Body of pancreas (tissue), 4 donors: ENCODE data around the gene CCDC83.

Source experiments
- POLR2A ChIP-seq, 3 donors: fragments of 450-650 bp; IDR thresholded peaks; one replicate each; pipeline ENCODE4 v1.6.1; 2016; ENCODE audit warnings: antibody characterized with exemption in 3 of 3, mild to moderate bottlenecking in 2 of 3
- TF ChIP-seq, protein P1 (sequence below), 7 experiments: fragments of 450-650 bp in 4 of 7; fragments of 200-600 bp in 3 of 7; sonication (generic) in 3 of 7; IDR thresholded peaks; one replicate each; pipeline ENCODE4 v1.5.1; 2016 to 2019; ENCODE audit warnings: antibody characterized with exemption in 7 of 7

DNA sequence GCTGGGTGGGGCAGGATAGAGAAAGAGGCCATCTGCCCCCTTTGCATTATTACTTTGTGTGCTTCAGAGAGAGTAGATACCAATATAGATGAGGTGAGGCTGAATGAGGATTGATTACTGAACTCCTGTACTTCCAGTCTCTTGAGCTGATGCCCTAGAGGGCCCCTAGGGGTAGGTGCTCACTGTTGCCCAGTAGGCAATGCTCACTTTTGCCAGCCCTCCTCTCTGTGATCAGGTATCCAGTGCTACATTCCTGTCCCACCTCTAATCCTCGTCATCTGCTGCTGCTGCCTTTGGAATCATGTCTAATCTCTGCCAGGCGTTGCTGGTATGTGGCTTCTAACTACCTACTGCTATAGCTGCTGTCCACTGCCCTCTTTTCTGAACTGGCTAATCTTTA lies 57.2 kb downstream of the CCDC83 start:
- TF ChIP-seq, protein P1, sequence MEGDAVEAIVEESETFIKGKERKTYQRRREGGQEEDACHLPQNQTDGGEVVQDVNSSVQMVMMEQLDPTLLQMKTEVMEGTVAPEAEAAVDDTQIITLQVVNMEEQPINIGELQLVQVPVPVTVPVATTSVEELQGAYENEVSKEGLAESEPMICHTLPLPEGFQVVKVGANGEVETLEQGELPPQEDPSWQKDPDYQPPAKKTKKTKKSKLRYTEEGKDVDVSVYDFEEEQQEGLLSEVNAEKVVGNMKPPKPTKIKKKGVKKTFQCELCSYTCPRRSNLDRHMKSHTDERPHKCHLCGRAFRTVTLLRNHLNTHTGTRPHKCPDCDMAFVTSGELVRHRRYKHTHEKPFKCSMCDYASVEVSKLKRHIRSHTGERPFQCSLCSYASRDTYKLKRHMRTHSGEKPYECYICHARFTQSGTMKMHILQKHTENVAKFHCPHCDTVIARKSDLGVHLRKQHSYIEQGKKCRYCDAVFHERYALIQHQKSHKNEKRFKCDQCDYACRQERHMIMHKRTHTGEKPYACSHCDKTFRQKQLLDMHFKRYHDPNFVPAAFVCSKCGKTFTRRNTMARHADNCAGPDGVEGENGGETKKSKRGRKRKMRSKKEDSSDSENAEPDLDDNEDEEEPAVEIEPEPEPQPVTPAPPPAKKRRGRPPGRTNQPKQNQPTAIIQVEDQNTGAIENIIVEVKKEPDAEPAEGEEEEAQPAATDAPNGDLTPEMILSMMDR (IDR thresholded peaks at IDR 0.05) = no peak
- TF ChIP-seq POLR2A (IDR thresholded peaks at IDR 0.05) = no peak
